T-helper 2 cell (primary cell): ENCODE measurements around the gene FAM204A.

Experiments
- DNase-seq, 5 experiments: peaks; one replicate each; pipeline versions ENCODE4 v3.0.0 to v3.0.0-alpha.2; 2012 to 2022

The FAM204A gene

GRCh38 chr10:118277871-118278270 lies 64.3 kb downstream of the FAM204A start:
- no peak for DNase-seq

GRCh38 chr10:118276727-118277126 lies 65.4 kb downstream of the FAM204A start:
- DNase-seq, result no peak

DNA sequence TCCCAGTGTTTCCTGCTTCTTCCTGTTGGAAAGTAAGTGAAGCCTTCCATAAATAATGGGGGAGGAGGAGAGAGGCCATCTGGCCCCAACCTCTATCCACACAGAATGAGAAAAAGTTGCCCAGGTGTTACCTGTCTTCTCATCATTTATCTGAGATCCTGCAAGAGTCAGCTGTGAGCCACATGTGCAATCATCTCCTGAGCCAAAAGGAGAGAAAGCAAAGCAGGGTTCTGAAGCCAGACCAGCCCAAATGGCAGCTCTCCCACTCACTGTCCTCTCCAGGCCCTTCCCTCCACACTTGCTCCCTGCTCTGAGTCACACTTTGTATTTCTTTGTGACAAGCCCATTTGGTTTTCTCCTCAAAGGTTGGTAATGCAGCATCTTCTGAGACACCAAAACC lies 65.9 kb downstream of the FAM204A start:
- DNase-seq, result no peak

GRCh38 chr10:118273662-118274061 lies 68.5 kb downstream of the FAM204A start:
- no peak for DNase-seq

GRCh38 chr10:118272767-118273166 lies 69.4 kb downstream of the FAM204A start:
- no peak for DNase-seq

- DNase-seq, result no peak
These were observed 69.9 kb downstream of the FAM204A start for GRCh38 chr10:118272149-118272721.

DNA sequence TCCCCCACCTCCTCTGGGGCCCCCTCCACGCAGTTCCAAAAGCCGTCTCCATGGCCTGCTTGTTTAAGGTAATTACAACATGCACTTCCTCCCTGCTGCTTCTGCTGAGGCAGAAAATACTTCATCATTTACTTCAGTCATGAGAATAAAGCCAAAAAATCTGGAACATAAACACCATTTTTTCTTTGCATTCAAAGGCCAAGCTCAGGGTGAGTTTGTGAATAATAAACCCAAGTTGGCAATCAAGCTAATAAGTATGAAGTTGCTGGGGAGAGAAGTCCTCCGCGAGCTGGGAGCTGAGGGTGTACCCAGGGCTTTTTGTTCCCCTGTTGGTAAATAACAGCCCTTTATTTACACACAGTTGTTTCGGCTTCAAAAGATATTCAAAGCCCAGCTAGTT lies 70.5 kb downstream of the FAM204A start:
- DNase-seq, result no peak

DNA sequence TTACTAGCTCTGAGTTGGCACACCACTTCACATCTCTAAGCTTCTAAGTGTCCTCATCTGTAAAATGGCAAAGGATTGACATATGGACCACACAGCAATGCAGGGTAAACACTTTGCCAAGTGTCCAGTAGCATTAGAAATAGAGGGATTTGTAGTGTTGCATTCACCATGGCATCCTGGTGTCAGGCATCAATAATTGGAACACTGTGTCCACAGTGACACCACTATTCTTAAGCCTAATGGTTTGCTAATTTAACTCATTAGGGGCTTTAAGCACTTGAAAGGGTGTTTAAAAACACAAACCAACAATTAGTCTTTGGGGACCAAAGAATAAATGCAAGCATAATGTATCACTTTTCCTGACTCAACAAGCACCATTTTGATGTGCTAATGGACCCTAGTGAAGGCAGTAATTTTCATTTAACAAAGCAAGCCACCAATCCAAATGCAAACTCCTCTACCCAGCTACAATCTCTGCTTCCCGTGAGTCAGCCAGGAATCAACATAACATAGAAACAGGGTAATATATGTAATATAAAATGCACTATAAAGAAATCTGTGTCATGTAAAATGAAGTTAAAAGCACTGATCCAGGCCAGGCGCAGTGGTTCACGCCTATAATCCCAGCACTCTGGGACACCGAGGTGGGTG lies 75.9 kb downstream of the FAM204A start:
- DNase-seq, result no peak

GRCh38 chr10:118264838-118265470 lies 77.2 kb downstream of the FAM204A start:
- DNase-seq, result no peak

- no peak for DNase-seq
These were observed 77.9 kb downstream of the FAM204A start for GRCh38 chr10:118264252-118264651.

DNA sequence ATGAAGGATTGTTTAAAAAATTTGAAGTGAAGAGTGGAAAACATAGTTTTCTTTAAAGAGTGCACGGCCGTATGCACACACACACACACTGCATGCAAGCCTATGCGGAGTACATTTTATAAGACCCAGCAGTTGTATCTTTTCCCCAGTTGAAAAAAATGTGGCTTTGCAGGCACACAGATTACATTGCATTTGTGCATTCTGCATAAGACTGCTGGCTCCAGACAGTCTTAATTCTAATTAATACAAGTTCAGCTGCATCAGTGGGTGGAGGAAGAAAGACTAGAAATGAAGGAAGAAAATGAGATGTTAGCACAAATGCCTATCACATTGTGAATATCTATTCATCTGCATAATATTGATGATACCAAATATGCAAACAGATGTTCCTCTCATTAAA lies 79.6 kb downstream of the FAM204A start:
- DNase-seq, result no peak

GRCh38 chr10:118259288-118259906 lies 82.7 kb downstream of the FAM204A start:
- DNase-seq, result peak in 1 of 5 experiments; percentile 38

- DNase-seq, result no peak
These were observed 83.8 kb downstream of the FAM204A start for GRCh38 chr10:118258285-118258684.

DNA sequence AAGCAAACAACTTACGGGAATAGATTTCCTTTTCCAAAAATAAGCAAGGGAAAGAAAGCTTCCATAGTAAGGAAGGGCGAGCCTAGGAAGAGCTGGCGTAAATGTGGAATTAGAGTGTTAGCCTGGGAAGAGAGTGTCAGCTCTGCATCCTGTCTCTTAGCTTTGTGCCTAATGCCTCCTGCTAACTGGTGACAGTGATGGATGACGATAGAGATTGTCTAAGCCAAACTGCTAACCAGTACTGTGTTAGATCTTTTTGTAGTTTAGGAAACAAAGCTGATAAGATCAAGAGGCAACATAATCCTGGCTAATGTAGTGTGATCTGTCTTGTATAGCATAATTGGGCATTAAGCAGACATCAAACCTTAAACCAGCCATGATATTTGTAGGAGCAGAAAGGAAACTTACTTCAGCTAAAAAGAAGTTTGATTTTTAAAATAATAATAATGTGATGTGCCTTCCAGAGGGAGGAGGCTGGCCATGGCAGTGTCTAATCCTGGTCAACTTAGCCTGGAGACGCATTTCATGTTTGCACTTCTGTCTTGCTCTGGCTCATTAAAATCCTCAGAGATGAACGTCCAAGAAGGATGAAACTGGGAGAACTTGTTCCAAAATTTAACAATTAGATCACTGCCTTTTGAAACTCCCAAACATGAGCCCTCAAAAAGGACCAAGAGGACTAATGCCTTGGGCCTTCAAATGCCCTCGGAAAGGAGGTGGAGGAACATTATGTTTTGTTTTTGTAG lies 85.1 kb downstream of the FAM204A start:
- no peak for DNase-seq

GRCh38 chr10:118256209-118256608 lies 85.9 kb downstream of the FAM204A start:
- no peak for DNase-seq

- DNase-seq, result no peak
These were observed 86.8 kb downstream of the FAM204A start for GRCh38 chr10:118255355-118255754.

DNA sequence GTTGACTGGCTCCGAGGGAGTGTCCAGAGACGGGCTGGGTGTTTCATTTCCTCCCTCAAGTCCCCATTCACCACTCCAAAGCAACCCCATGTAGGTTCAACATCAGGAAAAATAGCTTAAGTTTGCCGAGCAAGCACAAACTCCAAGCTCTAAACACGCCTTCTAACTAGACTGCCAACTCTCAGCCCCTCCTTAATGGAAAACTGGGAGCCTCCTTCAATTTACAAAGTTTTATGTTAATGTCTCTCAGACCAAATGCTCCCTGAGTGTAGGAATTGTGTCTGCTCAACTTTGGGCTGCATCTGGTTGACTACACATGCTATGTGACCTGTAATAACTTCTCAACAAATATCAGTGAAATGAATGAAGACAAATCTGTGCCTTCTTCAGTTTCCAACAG lies 87.5 kb downstream of the FAM204A start:
- no peak for DNase-seq

DNA sequence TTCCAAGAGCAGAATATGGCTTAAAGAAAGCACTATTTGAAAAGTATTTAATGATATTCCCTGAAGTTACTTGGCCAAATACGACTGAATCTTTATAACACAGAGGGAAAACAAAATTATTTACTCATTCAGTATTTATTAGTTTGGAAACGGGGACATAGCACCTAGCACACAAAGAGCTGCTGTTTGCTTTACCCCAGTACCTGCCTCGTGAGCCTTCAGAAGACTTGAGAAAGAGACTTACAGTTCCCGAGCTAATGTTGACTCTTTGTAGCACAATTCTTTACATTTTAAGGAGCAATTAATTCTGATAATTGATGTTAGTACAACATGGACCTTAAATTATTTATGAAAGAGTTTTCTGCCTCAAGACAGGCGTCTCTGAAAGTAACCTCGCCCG lies 88.7 kb downstream of the FAM204A start:
- no peak for DNase-seq

DNA sequence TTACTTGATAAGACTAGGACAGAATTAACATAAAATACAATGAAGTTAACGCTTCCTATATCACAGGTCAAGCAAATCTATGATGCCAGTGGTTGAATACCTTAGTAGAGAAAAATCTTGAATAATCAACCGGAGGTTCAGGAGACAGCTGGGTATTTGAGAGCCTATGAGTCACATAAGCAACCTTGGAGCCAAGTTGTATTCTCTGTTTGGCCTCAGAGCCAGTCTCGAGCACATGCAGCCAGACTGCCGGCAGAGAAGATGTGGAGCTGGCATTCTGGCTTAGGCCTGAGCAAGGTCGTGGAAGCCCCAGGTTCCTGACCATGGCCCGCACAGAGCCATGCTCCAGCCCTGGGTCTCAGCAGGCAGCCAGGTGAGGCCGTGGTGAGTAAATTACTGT lies 90.3 kb downstream of the FAM204A start:
- DNase-seq, result no peak

DNA sequence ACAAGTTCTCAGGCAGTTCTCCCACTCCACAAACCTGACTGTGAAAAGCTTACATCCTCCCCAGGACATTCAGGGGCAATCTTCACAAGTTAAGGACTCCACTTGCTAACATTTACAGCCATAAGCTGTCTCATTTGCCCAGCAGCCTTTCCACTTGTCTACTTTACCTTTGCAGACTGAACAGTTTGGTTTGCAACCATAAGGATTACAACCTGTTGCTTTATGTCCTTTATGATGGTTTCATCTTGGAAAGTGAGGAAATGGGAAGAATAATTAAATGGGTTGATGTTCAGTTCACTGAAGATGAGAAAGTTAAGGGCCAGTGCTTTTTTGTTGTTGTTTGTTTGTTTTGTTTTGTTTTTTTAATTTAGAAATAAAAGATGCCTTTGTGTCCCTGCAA lies 92.4 kb downstream of the FAM204A start:
- DNase-seq, result no peak
